IMR-90 (cell line): Measurements from ENCODE around the gene CCL28. TPM values are rescaled to one million over a fixed set of nuclear protein-coding genes. Genes with fewer than 3 reads are reported as not detected.

Experiments
- ATAC-seq: fragments of 200-7000 bp; cut with Tn5 transposase; 2 replicates; pipeline ENCODE4 v1.9.1; 2020; ENCODE audit warnings: low read depth, mild to moderate bottlenecking, moderate library complexity
- BruUV-seq: library from RNA; stranded (reverse); fragments of 400-500 nt; replicated peaks from 2 replicates; lab custom pipeline; 2021; lab: Mats Ljungman, UMichigan
- CTCF ChIA-PET: fragments of 300-600 bp; formaldehyde crosslinking; extraction: SDS; loops from one replicate; lab custom pipeline; 2021; ENCODE audit warnings: antibody characterized with exemption; lab: Yijun Ruan, JAX
- POLR2A ChIA-PET: fragments of 300-600 bp; sonication (Branson Sonifier 250); formaldehyde crosslinking; loops from one replicate; lab custom pipeline; 2022; ENCODE audit warnings: antibody characterized with exemption; ENCODE audit not compliant: unreplicated experiment; lab: Charles Lee
- DNase-seq: peaks from one replicate; pipeline ENCODE4 v3.0.0; 2013
- H2AFZ ChIP-seq: replicated peaks from 2 replicates; pipeline ENCODE3; 2013; ENCODE audit warnings: low read length, mild to moderate bottlenecking; ENCODE audit not compliant: poor library complexity
- H2AK5ac ChIP-seq: 2 replicates; pipeline ENCODE4 v1.6.1; 2013; ENCODE audit warnings: low read depth, low read length, inconsistent platforms
- H2AK9ac ChIP-seq: replicated peaks from 2 replicates; pipeline ENCODE3; 2013; ENCODE audit warnings: mild to moderate bottlenecking, low read depth, low read length, moderate library complexity; ENCODE audit not compliant: poor library complexity
- H2BK120ac ChIP-seq: 2 replicates; pipeline ENCODE4 v1.6.1; 2013; ENCODE audit warnings: low read depth, low read length, inconsistent platforms
- H2BK15ac ChIP-seq: 3 replicates; pipeline ENCODE4 v1.6.1; 2013; ENCODE audit warnings: low read depth, low read length, inconsistent platforms
- H2BK20ac ChIP-seq: 2 replicates; pipeline ENCODE4 v1.6.1; 2013; ENCODE audit warnings: low read depth, mild to moderate bottlenecking, inconsistent platforms, low read length, moderate library complexity
- H2BK5ac ChIP-seq: 2 replicates; pipeline ENCODE4 v1.6.1; 2013; ENCODE audit warnings: mild to moderate bottlenecking, low read depth, low read length, inconsistent platforms; ENCODE audit not compliant: poor library complexity, severe bottlenecking
- H3K14ac ChIP-seq: replicated peaks from 2 replicates; pipeline ENCODE4 v1.6.1; 2013; ENCODE audit warnings: low read depth, low read length, inconsistent platforms
- H3K18ac ChIP-seq: 2 replicates; pipeline ENCODE4 v1.6.1; 2013; ENCODE audit warnings: low read depth, low read length, control low read depth
- H3K23ac ChIP-seq: 2 replicates; pipeline ENCODE4 v1.6.1; 2013; ENCODE audit warnings: low read depth, low read length, inconsistent platforms
- H3K27ac ChIP-seq: 2 replicates; pipeline ENCODE4 v1.5.1; 2013; ENCODE audit warnings: mild to moderate bottlenecking, control low read depth, low read length; ENCODE audit not compliant: insufficient read depth
- H3K27me3 ChIP-seq: 2 replicates; pipeline ENCODE4 v1.6.1; 2013; ENCODE audit warnings: low read length; ENCODE audit not compliant: control insufficient read depth, insufficient read depth
- H3K36me3 ChIP-seq: 2 replicates; pipeline ENCODE4 v1.6.1; 2013; ENCODE audit warnings: low read length, mixed read lengths; ENCODE audit not compliant: control insufficient read depth, insufficient read depth
- H3K4ac ChIP-seq: 2 replicates; pipeline ENCODE4 v1.6.1; 2013; ENCODE audit warnings: low read depth, low read length, inconsistent platforms
- H3K4me1 ChIP-seq: 2 replicates; pipeline ENCODE4 v1.6.1; 2013; ENCODE audit warnings: low read length, mixed read lengths; ENCODE audit not compliant: control insufficient read depth, insufficient read depth
- H3K4me2 ChIP-seq: 2 replicates; pipeline ENCODE4 v1.6.1; 2013; ENCODE audit warnings: low read depth, mild to moderate bottlenecking, control low read depth, low read length, moderate library complexity
- H3K4me3 ChIP-seq: 2 replicates; pipeline ENCODE4 v1.5.1; 2013; ENCODE audit warnings: low read depth, mild to moderate bottlenecking, control low read depth, low read length, moderate library complexity; ENCODE audit not compliant: insufficient read depth
- H3K56ac ChIP-seq: 2 replicates; pipeline ENCODE4 v1.6.1; 2013; ENCODE audit warnings: low read length, inconsistent platforms; ENCODE audit not compliant: insufficient read depth; ENCODE audit errors: extremely low read depth
- H3K79me1 ChIP-seq, 2 experiments: 2 replicates each; pipeline ENCODE4 v1.6.1; 2013; ENCODE audit warnings: low read length in 2 of 2, inconsistent platforms in 1 of 2, low read depth in 1 of 2
- H3K9ac ChIP-seq: 2 replicates; pipeline ENCODE4 v1.6.1; 2013; ENCODE audit warnings: low read depth, low read length, control low read depth
- H3K9me1 ChIP-seq: 2 replicates; pipeline ENCODE4 v1.6.1; 2013; ENCODE audit warnings: low read length, inconsistent platforms; ENCODE audit not compliant: insufficient read depth
- H3K9me3 ChIP-seq: 2 replicates; pipeline ENCODE4 v1.6.1; 2013; ENCODE audit warnings: low read length; ENCODE audit not compliant: control insufficient read depth, insufficient read depth
- H4K20me1 ChIP-seq: 2 replicates; pipeline ENCODE4 v1.6.1; 2013; ENCODE audit warnings: low read length, inconsistent platforms; ENCODE audit not compliant: insufficient read depth
- H4K5ac ChIP-seq: 2 replicates; pipeline ENCODE4 v1.6.1; 2013; ENCODE audit warnings: mild to moderate bottlenecking, low read depth, low read length, control low read depth
- H4K8ac ChIP-seq, 2 experiments: 2 replicates each; pipeline ENCODE4 v1.6.1; 2013; ENCODE audit warnings: low read depth in 2 of 2, low read length in 2 of 2, control low read depth in 1 of 2, inconsistent platforms in 1 of 2
- H4K91ac ChIP-seq: 2 replicates; pipeline ENCODE4 v1.6.1; 2013; ENCODE audit warnings: low read depth, low read length, inconsistent platforms; ENCODE audit not compliant: insufficient read depth
- MAFK ChIP-seq: IDR thresholded peaks from 2 replicates; pipeline ENCODE4 v1.6.1; 2012; ENCODE audit warnings: low read depth, low read length, improper control_type of control experiment
- SMC3 ChIP-seq: fragments of 150-350 bp; IDR thresholded peaks from 2 replicates; pipeline ENCODE4 v1.6.1; 2016; ENCODE audit warnings: low read depth, mild to moderate bottlenecking, antibody characterized with exemption, low read length, moderate library complexity
- WGBS, 2 experiments: methylation state at CpG; one replicate each; pipeline versions ENCODE4 v1.1.5 to v1.1.7; 2013; ENCODE audit warnings: missing lambda C conversion rate in 2 of 2; ENCODE audit not compliant: insufficient read length in 1 of 2; ENCODE audit errors: extremely low coverage in 2 of 2; 5-methylcytosine and 5-hydroxymethylcytosine counted together
- dilution Hi-C: fragments of 300-500 bp; cut with HindIII; formaldehyde crosslinking; loops from one replicate; pipeline ENCODE4 v1.14.3; 2018; ENCODE audit warnings: low sequenced_read_pairs; ENCODE audit not compliant: unreplicated experiment
- in situ Hi-C: fragments of 300-500 bp; cut with MboI; formaldehyde crosslinking; loops from 3 replicates; pipeline ENCODE4 v1.14.3; 2019; ENCODE audit warnings: low sequenced_read_pairs, inconsistent platforms, mixed read lengths
- intact Hi-C: fragments of 100-400 bp; cut with micrococcal nuclease; formaldehyde crosslinking; loops from 2 replicates; pipeline ENCODE4 v1.10.0; 2022
- polyA plus RNA-seq, 3 experiments: library from polyadenylated mRNA; depleted of rRNA; stranded (reverse); fragments of >200 nt; gene quantifications; 2 replicates each; pipeline ENCODE4 v1.2.3, GENCODE V29; 2012; ENCODE audit warnings: low replicate concordance in 1 of 3
- total RNA-seq: library from RNA; depleted of rRNA; stranded (reverse); fragments of >200 nt; gene quantifications from 2 replicates; pipeline ENCODE4 v1.2.3, GENCODE V29; 2012

CCL28 gene
- total and polyA plus RNA-seq, 2 of the 4 experiments (the other 2 are of a cell fraction) = under 0.01 to 0.02 TPM

- WGBS, 2 experiments = no CpG with 5 or more reads among the region's 2 CpGs
- H3K9me3 ChIP-seq = no peaks in the 10 kb centered on the region
- H4K5ac ChIP-seq = no peak overlapping the region
- H3K27ac ChIP-seq = no peak overlapping the region
- no peak overlapping the region for H2AK5ac ChIP-seq
- H4K91ac ChIP-seq = no peak overlapping the region
- CTCF ChIA-PET = interaction anchor here (0.6 kb wide), 1 partner anchor 1008 kb away, joined by 3 read pairs; no protein-coding TSS in a partner anchor
- H3K4me2 ChIP-seq = no peak overlapping the region
- H3K23ac ChIP-seq = no peak overlapping the region
- POLR2A ChIA-PET = no interaction called here
- BruUV-seq = no TSS peak
- no peaks in the 10 kb centered on the region for H4K20me1 ChIP-seq
- H3K56ac ChIP-seq = no peak overlapping the region
- DNase-seq (no peak), ATAC-seq (no peak)
- no peak overlapping the region for H2AK9ac ChIP-seq
- no peak overlapping the region for H3K9ac ChIP-seq
- H2BK15ac ChIP-seq = no peak overlapping the region
- no peak overlapping the region for H3K18ac ChIP-seq
- H3K9me1 ChIP-seq = no peaks in the 10 kb centered on the region
- no peaks in the 10 kb centered on the region; the same call in 1 of the 2 replicates for H3K27me3 ChIP-seq
- intact Hi-C loops = no loop called here
- no peak overlapping the region for H2BK5ac ChIP-seq
- in situ Hi-C loops = no loop called here
- no peak overlapping the region for H3K4me3 ChIP-seq
- H4K8ac ChIP-seq = no peak overlapping the region
- no peak overlapping the region for H2BK20ac ChIP-seq
- no peak overlapping the region for H2AFZ ChIP-seq
- no peaks in the 10 kb centered on the region for H3K36me3 ChIP-seq
- no peak overlapping the region for H3K14ac ChIP-seq
- H3K4ac ChIP-seq = no peak overlapping the region
- dilution Hi-C loops = no loop called here
- H2BK120ac ChIP-seq = no peak overlapping the region
- H3K79me1 ChIP-seq = no peaks in the 10 kb centered on the region
- no peaks in the 10 kb centered on the region for H3K4me1 ChIP-seq
- peak; percentile 91 for TF ChIP-seq MAFK
- TF ChIP-seq SMC3 = no peak
These were observed 59.3 kb downstream of the CCL28 start for GRCh38 chr5:43352915-43353314.
